ENCODE data around the gene PPP2R5C.
A peak's percentile ranks its signal among the peaks of the same experiment; 100 is the strongest.

Gene PPP2R5C

DNA sequence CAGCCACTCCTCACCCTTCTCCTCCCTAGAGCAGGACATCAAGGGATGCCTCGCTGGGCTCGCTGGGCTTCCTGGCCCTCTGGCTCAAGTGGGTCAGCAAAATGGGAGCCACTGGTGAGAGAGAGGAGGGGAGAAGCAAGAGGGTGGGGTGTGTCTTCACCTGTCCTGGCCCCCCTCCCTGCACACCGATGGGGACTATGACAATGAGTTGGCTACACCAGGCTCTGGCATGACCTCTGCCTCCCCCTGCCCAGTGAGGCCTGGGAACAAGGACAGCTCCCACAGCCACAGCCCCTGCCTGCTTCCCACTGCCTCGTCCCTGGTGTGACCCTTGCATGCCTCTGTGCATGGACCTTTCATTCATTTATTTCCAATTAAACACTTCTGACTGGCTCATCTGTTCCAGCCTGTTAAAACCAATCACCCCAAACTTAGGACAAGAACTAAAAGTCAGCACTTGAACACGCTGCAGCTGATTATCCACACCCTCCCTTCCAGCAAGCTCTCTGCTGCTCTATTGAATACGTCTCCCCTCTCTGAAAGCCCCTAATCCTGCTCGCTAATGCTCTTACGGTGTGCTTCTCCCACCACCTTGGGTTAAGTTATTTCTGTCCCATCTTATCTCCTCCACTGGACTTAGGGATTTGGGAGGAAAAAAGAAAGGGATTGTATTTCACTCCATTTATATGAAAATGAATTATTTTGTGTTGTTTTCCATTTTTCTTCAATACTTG, 5.8 kb upstream of the PPP2R5C start:
- no peak for DNase-seq (ENCODE audit: low spot score)

DNA sequence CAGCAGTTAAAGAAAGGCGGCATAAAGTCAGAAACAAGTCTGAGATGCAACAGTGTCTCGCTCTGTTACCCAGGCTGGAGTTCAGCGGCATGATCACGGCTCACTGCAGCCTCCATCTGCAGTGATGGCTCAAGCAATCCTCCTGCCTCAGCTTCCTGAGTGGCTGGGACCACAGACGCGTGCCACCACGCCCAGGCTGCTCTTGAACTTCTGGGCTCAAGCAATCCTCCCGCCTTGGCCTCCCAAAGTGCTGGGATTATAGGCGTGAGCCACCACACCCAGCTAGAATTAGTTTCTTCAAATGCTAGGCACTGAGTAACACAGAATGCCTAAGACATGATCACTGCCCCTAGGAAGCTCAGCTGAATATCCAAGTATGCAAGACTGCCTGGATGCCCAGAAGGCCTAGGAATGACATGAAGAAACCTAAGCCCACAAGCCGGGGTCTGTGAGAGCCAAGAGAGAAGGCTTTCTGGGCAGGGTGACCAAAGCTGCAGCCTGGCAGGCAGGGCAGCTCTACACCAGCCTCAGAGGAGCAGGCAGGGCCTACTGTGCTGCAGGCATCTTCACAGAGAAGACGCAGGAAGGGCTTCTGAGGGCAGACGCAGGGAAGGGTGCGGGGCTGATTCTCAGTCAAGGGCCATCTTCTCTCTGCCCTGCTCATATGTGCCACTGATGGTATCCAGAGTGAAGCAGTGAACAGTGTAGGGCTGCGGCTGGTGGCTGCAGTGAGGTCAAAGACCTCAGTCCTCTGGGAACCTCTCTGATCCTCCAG, 4.3 kb upstream of the PPP2R5C start:
- DNase-seq (ENCODE audit: low spot score): no peak

DNA sequence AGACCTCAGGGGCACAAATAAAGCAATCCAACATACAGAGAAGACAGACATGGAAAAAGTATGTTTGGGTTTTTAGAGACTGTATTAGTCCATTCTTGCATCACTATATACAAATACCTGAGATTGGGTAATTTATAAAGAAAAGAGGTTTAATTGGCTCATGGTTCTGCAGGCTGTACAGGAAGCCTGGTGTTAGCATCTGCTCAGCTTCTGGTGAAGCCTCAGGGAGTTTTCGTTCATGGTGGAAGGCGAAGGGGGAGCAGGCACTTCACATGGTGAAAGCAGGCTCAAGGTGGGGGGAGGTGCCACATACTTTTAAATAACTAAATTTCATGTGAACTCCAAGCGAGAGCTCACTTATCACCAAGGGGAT, 3.7 kb upstream of the PPP2R5C start:
- no peak for DNase-seq (ENCODE audit: low spot score)

DNA sequence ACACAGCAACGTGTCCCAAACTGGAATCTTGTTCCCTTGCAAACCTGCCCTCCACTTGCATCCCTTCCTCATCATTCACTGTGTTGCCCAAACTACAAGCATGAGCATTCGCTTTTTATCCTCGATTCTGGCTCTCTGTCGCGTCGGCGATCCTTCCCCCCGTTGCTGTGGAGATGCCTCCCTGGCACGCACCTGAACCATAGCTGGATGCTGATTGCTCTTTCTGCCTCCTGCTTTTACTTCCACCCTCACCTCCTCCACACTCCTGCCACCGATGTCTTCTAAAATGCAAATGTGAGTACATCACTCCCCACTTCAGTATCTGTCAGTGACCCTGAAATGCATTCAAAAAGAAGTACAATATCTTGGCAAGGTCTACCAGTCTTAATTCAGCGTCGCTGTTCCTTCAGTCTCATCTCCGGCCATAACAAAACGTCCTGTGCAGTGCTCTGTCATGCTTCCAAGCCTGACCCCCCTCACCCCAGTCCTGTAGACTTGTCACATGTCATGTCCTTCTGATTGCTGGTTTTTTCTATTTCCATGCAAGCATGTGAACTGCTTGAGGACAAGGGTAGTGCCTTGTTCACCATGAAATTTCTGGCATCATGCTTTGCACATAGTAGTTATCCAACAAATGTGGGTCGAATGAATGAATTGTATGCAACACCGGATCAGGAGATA, 2.5 kb upstream of the PPP2R5C start:
- DNase-seq (ENCODE audit: low spot score): no peak

DNA sequence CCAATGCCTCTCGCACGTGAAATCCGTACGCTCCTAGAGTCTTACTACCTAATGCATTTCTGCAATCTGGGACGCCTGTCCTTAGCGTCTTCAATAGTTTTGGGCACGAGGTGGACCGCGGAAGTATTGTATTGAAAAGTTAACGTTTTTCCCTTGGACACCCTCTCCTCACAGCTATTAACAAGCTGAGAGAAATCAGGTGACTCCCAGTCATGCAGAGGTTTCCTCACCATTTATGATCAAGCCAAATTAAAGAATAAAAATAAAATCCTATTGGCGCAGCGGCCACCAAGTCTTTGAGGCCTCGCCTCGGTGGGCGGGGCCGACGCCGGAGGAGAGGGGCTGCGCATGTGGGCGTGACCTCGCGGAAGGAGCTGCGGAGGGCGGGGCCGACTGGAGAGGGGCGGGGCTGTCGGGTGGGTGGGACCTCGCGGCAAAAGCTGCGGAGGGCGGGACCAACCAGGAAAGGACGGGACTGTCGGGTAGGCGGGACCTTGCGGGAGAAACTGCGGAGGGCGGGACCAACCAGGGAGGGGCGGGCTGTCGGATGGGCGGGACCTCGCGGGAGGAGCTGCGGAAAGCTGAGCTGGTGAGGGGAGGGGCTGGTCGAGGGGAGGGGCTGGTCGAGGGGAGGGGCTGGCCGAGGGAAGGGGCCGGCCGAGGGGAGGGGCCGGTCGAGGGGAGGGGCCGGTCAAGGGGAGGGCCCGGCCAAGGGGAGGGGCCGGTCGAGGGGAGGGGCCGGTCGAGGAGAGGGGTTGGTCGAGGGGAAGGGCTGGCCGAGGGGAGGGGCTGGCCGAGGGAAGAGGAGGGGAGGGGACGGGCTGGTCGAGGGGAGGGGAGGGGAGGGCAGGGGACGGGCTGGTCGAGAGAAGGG, 1.1 kb upstream of the PPP2R5C start:
- peak; percentile 99 for DNase-seq (ENCODE audit: low spot score)

DNA sequence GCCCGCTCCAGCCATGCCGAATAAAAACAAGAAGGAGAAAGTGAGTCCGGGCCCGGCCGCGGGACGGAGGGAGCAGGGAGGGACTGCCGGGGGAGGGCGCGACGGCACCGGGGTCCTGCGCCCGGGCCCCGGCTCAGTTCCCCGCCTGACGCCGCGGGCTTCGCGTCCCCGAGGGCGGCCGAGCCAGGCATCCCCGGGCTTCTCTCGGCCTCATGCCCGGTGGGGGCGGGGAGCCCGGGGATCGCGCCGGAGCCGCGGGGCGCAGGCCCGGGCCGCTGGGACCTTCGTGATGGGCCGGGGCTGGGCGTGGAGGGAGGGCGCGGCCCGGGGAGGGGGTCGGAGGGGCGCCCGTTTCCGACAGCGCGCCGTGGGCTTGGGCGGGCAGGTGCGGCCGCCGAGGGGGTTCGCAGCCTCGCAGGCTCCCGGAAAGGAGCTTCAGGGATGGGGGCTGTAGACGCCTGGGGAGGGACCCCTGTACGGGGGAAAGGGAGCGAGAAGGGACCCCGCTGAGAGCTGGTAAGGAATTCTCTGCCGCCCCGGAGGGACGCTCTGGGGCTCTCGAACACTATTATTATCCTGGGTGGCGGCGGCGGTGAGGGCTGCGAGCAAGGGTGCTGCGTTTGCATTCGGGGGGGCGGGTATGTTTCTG, 496 bp downstream of the PPP2R5C start:
- DNase-seq (ENCODE audit: low spot score): no peak

DNA sequence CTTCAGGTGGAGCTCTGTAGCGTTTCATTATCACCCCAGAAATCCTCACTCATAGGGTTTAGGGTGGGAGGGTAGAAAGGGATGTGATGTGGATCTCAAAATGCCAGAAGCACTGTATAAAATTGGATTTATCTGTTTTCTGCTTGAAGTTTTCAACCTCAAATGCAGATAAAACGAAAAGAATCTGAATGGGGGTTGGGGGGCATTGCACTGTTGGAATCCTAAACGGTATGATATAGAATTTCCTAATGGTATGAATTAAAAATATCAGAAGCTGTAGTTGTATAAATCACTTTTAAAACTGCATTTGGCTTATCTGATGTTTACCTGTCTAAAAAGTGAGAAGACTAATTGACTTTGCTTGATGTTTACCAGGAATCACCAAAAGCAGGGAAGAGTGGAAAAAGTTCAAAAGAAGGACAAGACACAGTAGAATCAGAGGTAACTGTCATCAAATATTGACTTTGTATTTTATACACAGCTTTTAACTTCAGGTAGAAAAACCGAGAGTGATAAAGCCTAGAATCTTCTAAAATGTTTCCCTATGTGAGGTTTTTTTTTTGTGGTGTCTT, 1.1 kb downstream of the PPP2R5C start:
- no peak for DNase-seq (ENCODE audit: low spot score)

DNA sequence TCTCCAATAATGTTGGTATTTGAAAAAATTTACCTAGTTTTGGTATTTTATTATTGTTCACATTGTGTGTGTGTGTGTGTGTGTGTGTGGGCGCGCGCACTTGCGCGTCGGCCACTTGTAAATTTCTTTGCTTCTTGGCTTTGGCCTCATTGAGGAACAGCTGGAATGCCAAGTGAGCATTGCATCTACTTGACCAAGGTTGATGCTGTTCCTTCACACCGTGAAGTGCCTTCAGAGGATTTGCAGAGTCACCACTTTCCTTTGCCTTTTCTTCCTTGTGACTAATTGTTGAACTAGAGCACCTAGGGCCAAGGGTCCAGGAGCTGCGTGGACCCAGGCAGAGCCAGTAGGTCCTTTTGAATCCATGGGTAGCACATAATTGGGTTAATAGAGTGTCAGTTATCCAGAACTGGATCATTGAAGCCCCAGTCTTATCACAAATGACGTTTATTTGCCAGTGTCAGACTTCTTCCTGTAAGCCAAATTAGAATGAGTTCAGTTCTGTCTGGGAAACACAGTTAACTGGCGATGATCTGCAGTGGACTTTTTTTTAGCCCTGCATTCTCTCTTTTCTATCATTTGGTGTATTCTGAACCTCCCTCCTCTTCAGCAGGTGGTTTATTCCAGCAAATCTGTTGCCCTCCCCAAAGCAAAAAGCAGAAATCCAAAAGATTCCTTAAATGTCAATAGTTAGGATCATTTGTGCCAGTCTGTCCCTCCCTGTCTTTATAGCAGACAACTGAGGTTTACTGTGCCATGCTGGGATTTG, 2.6 kb downstream of the PPP2R5C start:
- no peak for DNase-seq (ENCODE audit: low spot score)

DNA sequence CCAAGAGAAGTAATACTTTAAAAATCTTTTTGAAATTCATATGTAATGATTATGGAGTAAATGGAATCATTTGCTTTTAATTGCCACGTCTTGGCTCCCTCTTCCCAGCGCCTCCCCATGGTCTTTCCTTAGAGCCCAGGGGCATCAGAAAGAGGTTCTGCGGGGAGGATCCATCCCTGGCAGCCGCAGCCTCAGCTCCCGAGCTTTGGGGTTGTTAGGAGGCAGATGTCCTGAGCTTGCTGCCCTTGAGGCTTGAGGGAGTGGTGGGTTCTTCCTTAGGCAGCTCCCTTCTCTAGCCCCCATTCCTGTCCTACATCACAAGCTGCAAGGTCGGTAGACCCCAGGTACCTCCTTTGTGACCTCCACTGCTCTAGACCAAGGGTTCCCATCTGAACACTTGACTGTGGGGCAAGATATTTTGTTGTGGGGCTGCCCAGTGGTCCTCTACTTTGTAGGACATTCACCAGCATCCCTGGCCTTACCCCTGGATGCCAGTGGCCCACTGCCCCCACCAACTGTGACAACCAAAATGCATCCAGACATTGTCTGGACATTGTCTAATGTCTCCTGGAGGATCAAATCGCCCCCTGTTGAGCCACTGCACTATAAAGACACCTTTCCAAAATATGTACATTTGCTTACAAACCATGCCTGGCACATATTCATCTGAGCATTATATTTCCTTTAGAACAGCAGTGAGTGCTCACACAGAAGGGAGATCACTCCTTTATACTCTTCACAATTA, 6.3 kb downstream of the PPP2R5C start:
- DNase-seq (ENCODE audit: low spot score): no peak

DNA sequence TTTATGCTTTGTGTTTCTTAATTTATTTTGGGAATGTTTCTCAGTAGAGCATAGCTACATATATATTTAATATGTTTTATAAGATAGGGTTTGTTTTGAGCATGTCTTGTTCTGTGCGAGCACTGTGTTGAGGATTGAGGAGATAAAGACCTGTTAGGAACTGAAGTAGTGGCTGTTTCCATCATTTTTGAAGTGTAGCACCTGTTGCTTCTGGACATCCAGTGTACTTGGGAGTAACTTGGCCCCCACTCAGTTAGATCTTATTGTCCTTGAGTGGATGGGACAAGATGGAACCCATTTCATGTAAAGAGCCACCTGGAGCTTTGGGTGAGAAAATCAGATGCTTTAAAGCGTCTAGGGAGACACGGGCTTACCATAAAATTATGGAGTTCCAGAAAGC, 8.7 kb downstream of the PPP2R5C start:
- DNase-seq (ENCODE audit: low spot score): no peak

DNA sequence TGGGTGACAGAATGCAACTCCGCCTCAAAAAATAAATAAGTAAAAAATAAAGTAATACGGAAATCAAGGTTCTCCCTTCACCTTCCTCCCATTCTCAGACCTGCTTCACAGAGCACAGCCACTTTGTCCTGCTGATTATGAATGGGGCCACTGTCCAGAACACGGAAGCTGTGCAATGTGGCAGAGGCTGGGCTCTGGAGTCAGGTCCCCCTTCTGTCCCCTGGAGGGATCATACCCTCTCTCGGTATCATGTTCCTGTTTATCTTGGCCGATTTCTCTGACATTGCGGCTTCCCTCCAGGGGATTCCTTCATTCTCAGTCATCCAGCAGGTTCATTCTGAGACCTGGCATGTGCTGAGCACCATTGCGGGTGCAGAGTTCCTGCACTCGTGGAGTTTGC, 11.3 kb downstream of the PPP2R5C start:
- DNase-seq (ENCODE audit: low spot score): no peak

DNA sequence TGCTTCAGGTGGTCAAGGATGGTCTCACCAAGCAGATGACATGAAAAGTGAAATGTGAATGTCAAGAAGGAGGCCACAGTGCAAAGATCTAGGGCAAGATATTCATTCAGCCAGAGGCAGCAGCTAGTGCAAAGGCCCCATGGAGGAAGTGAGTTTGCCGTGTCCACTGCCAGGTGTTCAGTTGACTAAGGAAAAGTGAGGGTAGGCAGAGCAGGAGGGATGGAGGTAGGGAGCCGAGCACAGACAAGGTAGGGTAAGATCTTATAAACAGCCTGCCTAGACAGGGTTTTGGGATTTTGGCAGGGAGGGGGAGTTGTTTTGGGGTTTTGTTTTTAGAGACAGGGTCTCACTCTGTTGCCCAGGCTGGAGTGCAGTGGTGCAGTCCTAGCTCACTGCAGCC, 11.9 kb downstream of the PPP2R5C start:
- no peak for DNase-seq (ENCODE audit: low spot score)

DNA sequence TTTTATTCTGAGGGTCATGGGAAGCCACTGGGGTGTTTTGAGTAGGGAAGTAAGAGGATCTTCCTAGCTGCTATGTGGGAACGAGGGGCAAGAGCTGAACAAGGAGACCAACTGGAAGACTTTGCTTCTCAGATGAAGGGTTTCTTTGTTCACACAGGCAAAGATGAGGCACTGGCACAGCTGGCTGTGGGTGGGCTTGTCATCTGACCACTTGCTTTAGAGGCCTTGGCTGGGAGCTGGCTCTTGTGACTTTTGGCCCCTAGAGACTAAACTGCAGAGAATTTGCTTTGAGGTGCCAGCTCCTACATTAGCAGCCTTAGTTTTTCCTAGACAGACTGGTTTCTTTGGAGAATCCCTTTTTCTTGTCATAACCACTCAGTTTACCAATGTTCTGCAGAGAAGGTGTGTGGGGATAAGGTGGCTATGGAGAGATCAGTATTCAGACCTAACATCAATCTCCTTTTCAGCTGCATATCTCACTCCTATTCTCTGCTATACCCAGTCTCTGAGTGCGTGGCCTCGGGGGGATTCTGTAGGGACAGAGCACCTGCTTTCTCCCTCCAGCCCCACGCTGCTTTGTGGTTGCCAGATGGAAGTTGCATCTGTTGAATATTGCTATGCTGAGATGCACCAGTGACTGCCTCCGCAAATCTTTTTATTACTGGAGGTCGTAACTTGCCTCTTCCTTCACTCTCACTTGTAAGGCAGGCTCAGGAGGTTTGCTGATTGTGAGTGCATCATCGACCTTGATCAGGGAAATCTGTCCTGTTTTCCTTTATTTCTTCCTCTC, 12.7 kb downstream of the PPP2R5C start:
- no peak for DNase-seq (ENCODE audit: low spot score)

DNA sequence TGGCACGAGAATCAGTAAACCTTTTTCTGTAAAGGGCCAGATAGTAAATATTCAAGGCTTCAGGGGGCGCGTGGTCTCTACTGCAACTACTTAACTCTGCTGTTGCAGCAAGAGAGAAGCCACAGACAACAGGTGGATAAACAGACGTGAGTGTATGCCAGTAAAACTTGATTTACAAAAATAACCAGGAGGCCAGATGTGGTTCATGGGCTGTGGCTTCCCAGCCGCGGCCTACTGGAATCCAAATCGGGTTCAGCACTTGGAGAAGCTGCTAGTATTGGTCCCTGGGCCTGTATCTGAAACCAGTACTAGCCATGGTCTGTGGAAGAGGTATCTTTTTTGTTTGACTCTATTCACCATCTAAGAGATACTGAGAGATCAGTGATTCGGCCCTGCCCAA, 13.3 kb downstream of the PPP2R5C start:
- no peak for DNase-seq (ENCODE audit: low spot score)

DNA sequence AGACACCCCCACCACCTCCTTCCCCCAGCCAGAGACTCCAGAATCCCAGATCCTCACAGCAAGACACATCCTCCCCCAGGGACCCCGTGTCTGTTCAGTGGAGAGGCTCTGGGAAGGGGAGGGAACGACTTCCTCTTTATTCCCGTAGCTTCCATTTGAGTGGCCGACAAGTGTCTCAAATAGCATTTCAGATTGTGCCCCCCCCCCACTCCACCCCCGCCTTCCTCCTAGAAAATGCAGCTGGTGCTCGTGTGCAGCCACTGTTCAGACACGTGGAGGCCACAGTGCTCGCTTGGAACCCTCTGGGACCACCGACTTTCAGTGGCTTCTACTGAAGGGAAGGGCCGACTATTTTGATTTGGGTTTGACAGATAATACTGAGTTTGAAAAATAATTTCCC, 14.3 kb downstream of the PPP2R5C start:
- DNase-seq (ENCODE audit: low spot score): no peak

DNA sequence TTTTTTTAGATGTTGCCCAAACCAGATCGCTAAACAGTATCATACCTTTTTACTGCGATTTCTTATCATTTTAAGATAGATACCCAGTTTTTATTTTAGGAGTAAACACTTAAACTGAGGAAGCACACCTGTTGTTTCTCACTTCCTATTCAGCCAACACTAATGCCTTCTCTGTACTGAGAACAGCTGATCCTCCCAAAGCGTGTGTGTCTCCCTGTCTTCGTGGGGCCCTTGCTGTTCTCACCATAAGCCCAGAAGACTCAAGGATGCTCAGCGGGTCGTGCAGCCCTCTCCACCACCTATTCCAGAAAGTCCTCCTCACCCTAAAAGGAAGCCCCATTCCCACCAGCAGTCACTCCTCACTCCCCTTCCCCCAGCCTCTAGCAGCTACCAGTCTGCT, 14.8 kb downstream of the PPP2R5C start:
- no peak for DNase-seq (ENCODE audit: low spot score)

DNA sequence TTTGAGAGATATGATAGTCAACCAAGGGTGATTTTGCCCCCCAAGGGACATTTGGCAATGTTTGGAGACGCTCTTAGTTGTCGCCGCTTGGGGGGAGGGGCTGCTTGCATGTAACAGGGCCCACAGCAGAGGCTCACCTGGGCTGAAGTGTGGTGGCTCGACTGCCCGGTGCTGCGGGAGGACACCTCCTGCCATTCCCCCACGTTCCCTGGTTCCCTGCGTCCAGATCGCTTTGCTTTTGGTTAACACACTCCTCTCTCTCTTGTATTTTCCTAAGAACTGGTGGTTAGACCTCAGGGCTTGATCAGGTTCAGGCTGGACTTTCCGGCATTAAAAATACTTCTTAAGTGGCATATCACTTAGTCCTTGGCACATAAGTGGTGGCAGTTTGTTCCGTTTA, 18.9 kb downstream of the PPP2R5C start:
- no peak for DNase-seq (ENCODE audit: low spot score)

DNA sequence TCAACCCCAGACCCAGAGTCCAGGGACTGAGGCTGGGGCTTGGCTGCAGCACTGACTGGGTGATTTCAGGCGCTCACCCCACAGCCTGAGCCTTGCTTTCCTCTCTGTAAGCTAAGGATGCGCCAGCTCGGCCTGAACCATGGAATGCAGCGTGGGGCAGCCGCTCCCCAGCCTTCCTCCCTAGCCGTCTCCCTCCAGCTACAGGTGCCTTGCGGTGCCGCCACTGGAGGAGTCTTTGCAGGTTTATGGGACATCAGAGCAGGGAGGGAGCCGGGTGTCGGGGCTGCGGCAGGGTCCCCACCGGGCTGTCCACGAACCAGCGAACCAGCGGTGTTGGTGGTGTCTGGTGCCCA, 19.4 kb downstream of the PPP2R5C start:
- no peak for DNase-seq (ENCODE audit: low spot score)

All from ecto neural progenitor cell (in vitro differentiated cells).